ENCODE measurements around the gene TNFRSF17.

DNA sequence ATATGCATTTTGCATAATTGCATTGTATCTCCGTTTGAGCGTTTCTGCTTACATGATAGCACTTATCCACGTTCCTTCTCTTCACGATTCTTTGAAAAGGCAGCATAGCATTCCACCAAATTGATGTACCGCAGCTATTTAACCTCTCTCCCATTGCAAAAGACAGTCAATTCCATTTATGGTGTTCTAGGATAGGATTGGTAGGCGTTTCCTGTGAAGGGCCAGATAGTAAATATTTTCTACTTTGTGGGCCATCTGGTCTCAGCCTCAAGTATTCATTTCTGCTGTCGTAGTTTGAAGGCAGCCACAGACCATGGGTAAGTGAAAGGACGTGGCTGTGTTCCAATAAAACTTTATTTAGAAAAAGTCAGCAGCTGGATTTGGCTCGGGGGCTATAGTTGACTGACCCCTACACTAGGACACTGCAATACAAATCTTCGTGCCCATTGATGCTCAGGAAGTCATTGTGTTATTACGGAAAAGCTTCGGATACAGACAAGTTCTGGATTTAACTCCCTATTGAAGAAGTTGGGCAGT lies 21.6 kb downstream of the TNFRSF17 start:
- TF ChIP-seq, protein P1, sequence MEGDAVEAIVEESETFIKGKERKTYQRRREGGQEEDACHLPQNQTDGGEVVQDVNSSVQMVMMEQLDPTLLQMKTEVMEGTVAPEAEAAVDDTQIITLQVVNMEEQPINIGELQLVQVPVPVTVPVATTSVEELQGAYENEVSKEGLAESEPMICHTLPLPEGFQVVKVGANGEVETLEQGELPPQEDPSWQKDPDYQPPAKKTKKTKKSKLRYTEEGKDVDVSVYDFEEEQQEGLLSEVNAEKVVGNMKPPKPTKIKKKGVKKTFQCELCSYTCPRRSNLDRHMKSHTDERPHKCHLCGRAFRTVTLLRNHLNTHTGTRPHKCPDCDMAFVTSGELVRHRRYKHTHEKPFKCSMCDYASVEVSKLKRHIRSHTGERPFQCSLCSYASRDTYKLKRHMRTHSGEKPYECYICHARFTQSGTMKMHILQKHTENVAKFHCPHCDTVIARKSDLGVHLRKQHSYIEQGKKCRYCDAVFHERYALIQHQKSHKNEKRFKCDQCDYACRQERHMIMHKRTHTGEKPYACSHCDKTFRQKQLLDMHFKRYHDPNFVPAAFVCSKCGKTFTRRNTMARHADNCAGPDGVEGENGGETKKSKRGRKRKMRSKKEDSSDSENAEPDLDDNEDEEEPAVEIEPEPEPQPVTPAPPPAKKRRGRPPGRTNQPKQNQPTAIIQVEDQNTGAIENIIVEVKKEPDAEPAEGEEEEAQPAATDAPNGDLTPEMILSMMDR (IDR thresholded peaks at IDR 0.05): no peak
- no peak for TF ChIP-seq BHLHE40 (IDR thresholded peaks at IDR 0.05; ENCODE audit: low read depth, low read length)
- no peak for TF ChIP-seq SMC3 (IDR thresholded peaks at IDR 0.05)
- TF ChIP-seq, protein P2, sequence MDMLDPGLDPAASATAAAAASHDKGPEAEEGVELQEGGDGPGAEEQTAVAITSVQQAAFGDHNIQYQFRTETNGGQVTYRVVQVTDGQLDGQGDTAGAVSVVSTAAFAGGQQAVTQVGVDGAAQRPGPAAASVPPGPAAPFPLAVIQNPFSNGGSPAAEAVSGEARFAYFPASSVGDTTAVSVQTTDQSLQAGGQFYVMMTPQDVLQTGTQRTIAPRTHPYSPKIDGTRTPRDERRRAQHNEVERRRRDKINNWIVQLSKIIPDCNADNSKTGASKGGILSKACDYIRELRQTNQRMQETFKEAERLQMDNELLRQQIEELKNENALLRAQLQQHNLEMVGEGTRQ (IDR thresholded peaks at IDR 0.05): no peak
- TF ChIP-seq CBX8 (IDR thresholded peaks at IDR 0.05): no peak
- TF ChIP-seq NFE2L2 (conservative IDR thresholded peaks at IDR 0.05; ENCODE audit: low read length): no peak

Measured in A549 (cell line).